Stimulated activated CD8-positive, alpha-beta memory T cell treated with anti-CD3 and anti-CD28 coated beads, Interleukin-15, amount 100 ng/mL, for 4 hours (primary cell): ENCODE data around the gene ZDHHC4.
"Not testable (repeated sequence)": the region's sequence is repeated elsewhere in the genome, so short reads cannot be mapped to it uniquely, and the experiment has no call there.

Source experiments
- DNase-seq, 2 donors: peaks; one replicate each; pipeline ENCODE4 v3.0.0-alpha.2; 2020; ENCODE audit warnings: low read depth in 2 of 2

ZDHHC4 gene

DNA sequence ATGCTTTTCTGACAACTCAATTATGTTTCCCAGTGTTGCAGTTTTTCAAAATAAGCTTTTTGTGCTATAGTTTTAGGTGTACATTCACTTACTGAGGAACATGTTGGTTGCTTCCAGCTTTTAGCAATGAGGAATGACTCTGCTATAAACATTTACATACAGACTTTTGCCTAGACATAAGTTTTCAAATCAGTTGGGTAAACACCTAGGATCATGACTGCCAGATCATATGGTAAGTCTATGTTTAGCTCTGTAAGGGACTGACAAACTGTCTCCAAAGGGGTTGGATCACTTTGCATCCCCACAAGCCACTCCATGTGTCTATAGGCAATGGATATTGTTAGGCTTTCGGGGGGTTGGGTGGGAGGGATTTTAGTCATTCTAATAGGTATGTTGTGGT, 15.1 kb upstream of the ZDHHC4 start:
- DNase-seq = no peak

DNA sequence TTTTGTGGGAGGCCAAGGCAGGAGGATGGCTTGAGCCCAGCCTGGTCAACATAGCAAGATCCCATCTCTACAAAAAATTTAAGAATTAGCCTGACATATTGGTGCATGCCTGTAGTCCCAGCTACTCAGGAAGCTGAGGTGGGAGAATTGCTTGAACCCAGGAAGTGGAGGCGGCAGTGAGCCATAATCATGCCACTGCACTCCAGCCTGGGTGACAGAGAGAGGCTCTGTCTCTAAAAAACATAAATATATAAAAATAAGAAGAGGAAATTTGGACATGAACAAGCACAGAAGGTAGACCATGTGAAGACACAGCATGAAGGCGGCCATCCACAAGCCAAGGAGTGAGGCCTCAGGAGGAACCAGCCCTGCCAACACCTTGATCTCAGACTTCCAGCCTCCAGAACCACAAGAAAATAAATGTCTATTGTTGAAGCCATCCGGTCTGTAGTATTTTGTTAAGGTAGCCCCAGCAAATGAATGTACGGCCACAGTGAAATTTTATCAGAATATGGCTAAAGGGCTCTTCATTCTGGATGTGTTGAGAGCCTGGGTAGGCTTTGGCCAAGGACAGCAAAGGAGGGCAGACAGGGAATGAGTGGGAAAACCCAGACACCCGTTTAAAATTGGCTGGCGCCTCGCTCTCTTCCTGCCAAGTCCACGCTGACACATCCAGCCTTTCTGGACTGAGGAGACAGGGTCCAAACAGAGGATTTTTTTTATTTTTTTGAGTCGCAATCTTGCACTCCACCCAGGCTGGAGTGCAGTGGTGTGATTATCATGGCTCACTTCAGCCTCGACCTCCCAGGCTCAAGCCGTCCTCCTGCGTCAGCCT, 13.1 kb upstream of the ZDHHC4 start:
- DNase-seq = no peak

- no peak for DNase-seq
Measured at GRCh38 chr7:6565655-6566054, 11.6 kb upstream of the ZDHHC4 start.

GRCh38 chr7:6567886-6568285, 9.4 kb upstream of the ZDHHC4 start:
- DNase-seq = no peak

DNA sequence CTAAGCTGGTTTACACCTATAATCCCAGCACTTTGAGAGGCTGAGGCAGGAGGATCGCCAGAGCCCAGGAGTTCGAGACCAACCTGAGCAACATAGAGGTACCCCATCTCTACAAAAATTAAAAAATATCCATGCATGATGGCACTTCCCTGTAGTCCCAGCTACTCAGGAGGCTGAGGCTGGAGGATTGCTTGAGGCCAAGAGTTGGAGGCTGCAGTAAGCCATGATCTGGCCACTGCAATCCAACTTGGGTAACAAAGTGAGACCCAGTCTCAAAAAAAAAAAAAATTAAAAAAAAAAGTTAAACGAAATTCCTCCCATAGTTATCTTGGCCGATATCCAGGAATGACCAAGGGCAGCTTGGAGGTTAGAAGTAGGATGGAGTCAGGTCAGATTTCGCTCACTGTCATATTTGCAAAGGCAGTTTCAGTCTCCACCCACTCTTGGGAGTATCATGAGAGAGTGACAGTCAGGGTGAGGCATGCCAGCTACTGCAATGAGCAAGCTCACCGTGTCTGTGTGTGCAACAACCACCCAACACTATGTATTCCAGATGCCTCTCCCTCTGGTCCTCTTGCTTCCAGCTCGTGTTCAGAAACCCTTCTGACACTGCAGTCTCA, 6.0 kb upstream of the ZDHHC4 start:
- DNase-seq = no peak

DNA sequence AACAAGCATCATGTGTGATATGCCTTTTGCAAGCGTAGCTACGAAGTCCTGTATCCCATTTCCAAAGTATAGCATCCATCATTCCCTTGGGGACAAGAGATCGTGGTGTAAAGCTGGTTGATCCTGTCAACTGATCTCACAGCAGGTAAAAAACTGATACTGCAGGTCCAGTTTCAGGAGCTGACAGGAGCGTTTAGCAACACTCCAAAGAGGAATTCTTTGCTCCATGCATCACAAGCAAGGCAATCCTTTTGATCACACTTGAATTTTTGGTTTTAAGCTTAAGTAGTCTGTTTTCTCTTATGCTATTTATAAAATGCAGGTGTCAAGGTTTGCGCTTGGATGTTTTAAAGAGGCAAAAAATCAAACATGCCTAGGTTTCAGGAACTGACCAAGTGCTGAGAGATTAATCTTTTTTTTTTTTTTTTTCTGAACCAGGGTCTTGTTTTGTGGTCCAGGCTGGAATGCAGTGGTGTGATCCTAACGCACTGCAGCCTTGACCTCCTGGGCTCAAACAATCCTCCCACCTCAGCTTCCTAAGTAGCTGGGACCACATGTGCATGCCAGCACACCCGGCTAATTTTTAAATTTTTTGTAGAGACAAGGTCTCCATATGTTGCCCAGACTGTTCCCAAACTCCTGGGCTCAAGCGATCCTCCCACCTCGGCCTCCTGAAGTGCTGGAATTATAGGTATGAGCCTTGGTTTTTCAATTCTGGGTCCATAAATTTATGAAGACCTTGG, 1.8 kb upstream of the ZDHHC4 start:
- no peak for DNase-seq

- no peak for DNase-seq
Measured at GRCh38 chr7:6576024-6576866, 1.0 kb upstream of the ZDHHC4 start.

GRCh38 chr7:6576867-6577368, 336 bp upstream of the ZDHHC4 start:
- not testable (repeated sequence) for DNase-seq

DNA sequence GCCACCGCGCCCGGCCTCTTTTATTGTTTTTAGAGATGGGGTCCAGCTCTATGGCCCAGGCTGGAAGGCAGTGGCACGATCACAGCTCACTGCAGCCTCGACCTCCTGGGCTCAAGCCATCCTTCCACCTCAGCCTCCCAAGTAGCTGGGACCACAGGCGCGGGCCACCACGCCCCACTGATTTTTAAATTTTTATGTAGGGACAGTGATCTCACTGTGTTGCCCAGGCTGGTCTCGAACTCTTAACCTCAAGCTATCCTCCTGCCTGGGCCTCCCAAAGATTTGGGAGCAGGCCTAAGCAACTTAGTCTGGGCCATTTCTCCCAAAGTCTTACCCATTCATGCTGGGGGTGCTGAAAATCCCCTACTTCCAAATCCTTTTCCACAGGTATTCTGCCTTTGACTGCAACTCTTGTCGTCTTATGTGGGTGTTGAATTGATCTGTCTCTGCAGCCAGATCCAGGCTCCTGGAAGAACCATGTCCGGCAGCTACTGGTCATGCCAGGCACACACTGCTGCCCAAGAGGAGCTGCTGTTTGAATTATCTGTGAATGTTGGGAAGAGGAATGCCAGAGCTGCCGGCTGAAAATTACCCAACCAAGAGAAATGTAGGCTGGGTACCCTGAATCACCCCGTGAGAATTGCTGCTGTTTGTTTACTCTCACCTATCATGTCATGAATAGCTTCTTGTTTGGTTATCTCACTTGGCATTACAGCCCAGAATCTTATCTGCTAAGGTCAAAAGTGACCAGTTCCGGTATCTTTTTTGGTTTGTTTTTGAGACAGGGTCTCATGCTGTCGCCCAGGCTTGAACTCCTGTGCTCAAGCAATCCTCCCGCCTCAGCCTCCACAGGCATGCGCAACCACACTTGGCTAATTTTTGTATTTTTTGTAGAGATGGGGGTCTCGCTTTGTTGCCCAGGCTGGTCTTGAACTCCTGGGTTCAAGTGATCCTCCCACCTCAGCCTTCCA, 1.1 kb downstream of the ZDHHC4 start:
- DNase-seq = no peak

GRCh38 chr7:6579446-6579845, 2.2 kb downstream of the ZDHHC4 start:
- DNase-seq = no peak

GRCh38 chr7:6585746-6586432, 8.6 kb downstream of the ZDHHC4 start:
- not testable (repeated sequence) for DNase-seq

- DNase-seq = no peak
Measured at GRCh38 chr7:6588566-6588965, 11.3 kb downstream of the ZDHHC4 start.

DNA sequence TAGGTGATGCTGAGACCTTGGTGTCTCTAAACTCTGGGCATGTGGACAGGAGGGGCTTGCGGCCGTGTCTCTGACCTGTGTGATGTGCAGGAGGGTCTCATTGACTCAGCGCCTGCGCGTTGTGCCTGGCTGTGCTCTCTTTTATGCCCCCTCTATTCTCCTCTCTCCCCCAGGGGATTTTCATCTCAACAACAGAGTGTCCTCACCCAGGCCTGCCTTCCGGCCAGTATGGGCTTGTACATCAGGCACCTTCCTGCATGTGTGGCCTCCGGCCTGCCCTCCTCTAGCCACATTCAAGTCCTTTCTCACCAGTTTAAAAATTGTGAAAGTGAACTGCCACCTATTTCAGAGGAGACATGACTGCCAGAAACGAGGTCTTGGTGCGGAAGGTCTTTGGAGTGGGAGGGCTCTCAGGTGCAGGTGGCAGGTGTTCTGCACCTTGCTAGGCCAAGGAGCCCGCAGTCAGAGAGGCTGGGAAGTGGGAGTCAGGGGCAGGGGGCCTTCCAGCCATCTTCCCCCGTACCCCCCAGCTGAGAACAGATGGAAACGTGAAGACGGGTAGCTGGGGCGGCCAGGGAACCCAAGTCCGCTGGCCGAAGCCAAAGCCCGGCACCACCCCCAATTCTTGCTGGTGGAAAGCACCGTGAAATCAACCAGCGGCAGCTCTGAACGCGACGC, 12.0 kb downstream of the ZDHHC4 start:
- no peak for DNase-seq

DNA sequence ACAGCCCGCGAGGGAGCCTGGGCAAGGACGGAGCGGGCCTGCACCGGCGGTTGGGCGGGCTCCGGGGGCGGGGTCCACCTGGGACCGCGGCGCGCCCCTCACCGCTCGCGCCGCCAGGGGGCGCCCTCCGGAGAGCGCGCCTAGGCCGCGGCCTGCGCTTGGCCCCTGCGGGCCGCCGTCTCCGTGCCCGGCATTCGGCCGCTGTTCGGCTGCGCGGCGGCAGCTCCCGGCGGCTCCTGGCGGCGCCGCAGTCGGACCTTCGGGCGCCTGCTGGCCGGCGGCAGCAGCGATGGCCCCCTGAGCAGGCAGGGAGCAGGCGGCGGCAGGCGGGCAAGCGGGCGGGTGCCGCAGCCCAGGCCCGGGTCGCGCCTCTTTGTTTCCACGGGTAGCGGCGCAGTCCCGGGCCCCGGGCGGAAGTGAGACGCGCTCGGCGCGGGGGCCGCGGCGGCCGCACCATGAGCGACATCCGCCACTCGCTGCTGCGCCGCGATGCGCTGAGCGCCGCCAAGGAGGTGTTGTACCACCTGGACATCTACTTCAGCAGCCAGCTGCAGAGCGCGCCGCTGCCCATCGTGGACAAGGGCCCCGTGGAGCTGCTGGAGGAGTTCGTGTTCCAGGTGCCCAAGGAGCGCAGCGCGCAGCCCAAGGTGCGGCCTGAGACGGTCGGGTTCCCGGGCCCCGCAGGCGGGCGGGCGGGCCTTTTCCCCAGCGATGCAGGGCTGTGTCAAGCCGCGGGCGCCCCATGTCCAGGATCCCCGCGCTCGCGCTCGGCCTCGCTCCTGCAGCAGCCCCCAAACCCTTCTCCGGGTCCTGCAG, 12.8 kb downstream of the ZDHHC4 start, which contains the start of gene INTS15:
TSS of gene INTS15 (plus strand) at position 193 of the 816 bp plus-strand sequence. CDS start at position 456, 263 bp downstream.
- peak; percentile 56 to 71 for DNase-seq

GRCh38 chr7:6590645-6591110, 13.4 kb downstream of the ZDHHC4 start:
- no peak for DNase-seq

- DNase-seq = no peak
Measured at GRCh38 chr7:6600093-6600492, 22.8 kb downstream of the ZDHHC4 start.

GRCh38 chr7:6604458-6604857, 27.2 kb downstream of the ZDHHC4 start:
- no peak for DNase-seq
